HepG2 (cell line): ENCODE data around the gene BEST3. TPM values are rescaled to one million over a fixed set of nuclear protein-coding genes. Genes with fewer than 3 reads are reported as not detected.

Experiments used
- ATAC-seq: fragments of 200-7000 bp; cut with Tn5 transposase; 3 replicates; pipeline ENCODE4 v1.9.1; 2020; ENCODE audit warnings: mild to moderate bottlenecking, moderate library complexity
- BruUV-seq: library from RNA; stranded (reverse); fragments of 400-500 nt; replicated peaks from 2 replicates; lab custom pipeline; 2021; lab: Mats Ljungman, UMichigan
- CTCF ChIA-PET: fragments of 300-600 bp; formaldehyde crosslinking; extraction: SDS; loops from one replicate; lab custom pipeline; 2021; ENCODE audit warnings: low total read pairs, inconsistent platforms, low intra/inter-chr PET ratio; lab: Yijun Ruan, JAX
- POLR2A ChIA-PET: fragments of 350-600 bp; sonication (Branson Sonifier 250); formaldehyde crosslinking; loops from one replicate; lab custom pipeline; 2020; ENCODE audit warnings: antibody characterized with exemption, inconsistent platforms; lab: Yijun Ruan, JAX
- DNase-seq: peaks from one replicate; pipeline ENCODE4 v3.0.0-alpha.2; 2015; ENCODE audit warnings: low spot score
- FAIRE-seq: peaks from 3 replicates; lab custom pipeline; 2011; peaks lifted over from hg19 to GRCh38; lab: Jason Lieb, UNC
- H2AFZ ChIP-seq: one replicate; pipeline ENCODE4 v1.6.1; 2011; ENCODE audit warnings: low read length, inconsistent platforms
- H3K27ac ChIP-seq: fragments of 300-600 bp; 3 replicates; pipeline ENCODE4 v1.8.0; 2011; ENCODE audit warnings: mixed run types, mild to moderate bottlenecking, mixed read lengths, low read length, inconsistent platforms; ENCODE audit not compliant: insufficient read depth; ENCODE audit errors: extremely low read length
- H3K27me3 ChIP-seq, 2 experiments: fragments of 200-600 bp in 1 of 2; 2 replicates in 1 of 2; 3 replicates in 1 of 2; pipeline versions ENCODE4 v1.6.0 to v1.8.0; 2011; ENCODE audit warnings: low read length in 2 of 2, mild to moderate bottlenecking in 2 of 2, moderate library complexity in 2 of 2, inconsistent platforms in 1 of 2; ENCODE audit not compliant: insufficient read depth in 2 of 2, control insufficient read depth in 1 of 2
- H3K36me3 ChIP-seq, 2 experiments: fragments of 200-600 bp in 1 of 2; replicated peaks in 1 of 2; 2 replicates in 1 of 2; 3 replicates in 1 of 2; pipeline versions ENCODE4 v1.5.1 to v1.8.0; 2011; ENCODE audit warnings: low read length in 2 of 2, inconsistent platforms in 1 of 2; ENCODE audit not compliant: insufficient read depth in 2 of 2, control insufficient read depth in 1 of 2
- H3K4me1 ChIP-seq: 2 replicates; pipeline ENCODE4 v1.5.1; 2012; ENCODE audit warnings: low read length, inconsistent platforms; ENCODE audit not compliant: insufficient read depth
- H3K4me2 ChIP-seq: 2 replicates; pipeline ENCODE4 v1.6.0; 2011; ENCODE audit warnings: low read depth, low read length, inconsistent platforms
- H3K4me3 ChIP-seq, 3 experiments: fragments of 200-600 bp in 1 of 3; sonication (generic), shearing (Covaris generic) in 1 of 3; replicated peaks in 1 of 3; 2 replicates each; pipeline ENCODE4 v1.5.1; 2011 to 2016; ENCODE audit warnings: low read length in 3 of 3, inconsistent platforms in 2 of 3, low read depth in 2 of 3, mild to moderate bottlenecking in 2 of 3, control low read depth in 1 of 3, mixed read lengths in 1 of 3; ENCODE audit not compliant: insufficient read depth in 1 of 3
- H3K79me2 ChIP-seq: one replicate; pipeline ENCODE4 v1.6.1; 2011; ENCODE audit warnings: low read length, inconsistent platforms; ENCODE audit not compliant: insufficient read depth
- H3K9ac ChIP-seq: 2 replicates; pipeline ENCODE4 v1.6.0; 2011; ENCODE audit warnings: mild to moderate bottlenecking, low read depth, low read length, inconsistent platforms; ENCODE audit not compliant: insufficient read depth
- H3K9me3 ChIP-seq: 2 replicates; pipeline ENCODE4 v1.5.1; 2012; ENCODE audit warnings: mild to moderate bottlenecking, low read length
- H4K20me1 ChIP-seq: 2 replicates; pipeline ENCODE4 v1.6.0; 2011; ENCODE audit warnings: inconsistent platforms, mild to moderate bottlenecking, low read length, moderate library complexity; ENCODE audit not compliant: insufficient read depth
- CBX5 ChIP-seq: sonication (generic); formaldehyde crosslinking; IDR thresholded peaks from 2 replicates; pipeline ENCODE4 v1.4.0; 2020; ENCODE audit warnings: missing genetic modification reagents, borderline replicate concordance
- GATAD2A ChIP-seq: IDR thresholded peaks from 2 replicates; pipeline ENCODE4 v1.6.1; 2016
- NR2F6 ChIP-seq, 2 experiments: IDR thresholded peaks; 2 replicates each; pipeline ENCODE4 v1.6.1; 2016; ENCODE audit warnings: antibody characterized with exemption in 1 of 2, mild to moderate bottlenecking in 1 of 2
- TEAD3 ChIP-seq: optimal IDR thresholded peaks from 2 replicates; pipeline ENCODE3; 2016; ENCODE audit warnings: borderline replicate concordance
- ZNF121 ChIP-seq: sonication (generic); formaldehyde crosslinking; IDR thresholded peaks from 2 replicates; pipeline ENCODE4 v1.5.0; 2020; ENCODE audit warnings: mild to moderate bottlenecking, missing genetic modification reagents
- ZNF382 ChIP-seq: sonication (generic); formaldehyde crosslinking; IDR thresholded peaks from 2 replicates; pipeline ENCODE4 v1.5.0; 2020; ENCODE audit warnings: missing genetic modification reagents, mild to moderate bottlenecking, borderline replicate concordance
- ZNF790 ChIP-seq: sonication (generic); formaldehyde crosslinking; IDR thresholded peaks from 2 replicates; pipeline ENCODE4 v1.8.0; 2022; ENCODE audit warnings: missing genetic modification reagents, mild to moderate bottlenecking, borderline replicate concordance
- WGBS: methylation state at CpG from one replicate; pipeline ENCODE4 v1.1.6; 2017; ENCODE audit warnings: low lambda C conversion rate; 5-methylcytosine and 5-hydroxymethylcytosine counted together
- in situ Hi-C: cut with HindIII; loops from 2 replicates; pipeline ENCODE4 v1.10.0; 2017; ENCODE audit warnings: low pct_unique_long_range_greater_than_20kb; ENCODE audit not compliant: extremely low pct_ligation_motif_present
- intact Hi-C: fragments of 100-400 bp; cut with micrococcal nuclease; formaldehyde crosslinking; loops from one replicate; pipeline ENCODE4 v1.10.0; 2022; ENCODE audit not compliant: unreplicated experiment
- polyA plus RNA-seq, 8 experiments: library from polyadenylated mRNA; depleted of rRNA in 3 of 8; stranded (reverse) in 7 of 8; unstranded in 1 of 8; fragments of >200 nt; fragmentation: Illumina TruSeq in 4 of 8; extraction: Trizol in 4 of 8; gene quantifications; 2 replicates each; pipeline versions ENCODE4 v1.2.1 to v1.2.3, GENCODE V29; 2011 to 2016; ENCODE audit warnings: low read depth in 4 of 8, missing spikeins in 1 of 8, mixed read lengths in 1 of 8; ENCODE audit not compliant: insufficient read depth in 1 of 8
- total RNA-seq, 5 experiments: library from RNA; depleted of rRNA; stranded (reverse); fragments of >200 nt; fragmentation: Illumina TruSeq; extraction: Trizol; gene quantifications; 2 replicates each; pipeline ENCODE4 v1.2.3, GENCODE V29; 2016; ENCODE audit warnings: low read depth in 1 of 5
- TF ChIP-seq, protein P1 (sequence below): IDR thresholded peaks from 2 replicates; pipeline ENCODE4 v1.4.0; 2020; ENCODE audit warnings: mild to moderate bottlenecking, missing genetic modification reagents
- TF ChIP-seq, protein P2 (sequence below): sonication (generic); formaldehyde crosslinking; IDR thresholded peaks from 2 replicates; pipeline ENCODE4 v1.5.0; 2020; ENCODE audit warnings: mild to moderate bottlenecking, missing genetic modification reagents, moderate library complexity
- TF ChIP-seq, protein P3 (sequence below): sonication (generic); formaldehyde crosslinking; conservative IDR thresholded peaks from 2 replicates; pipeline ENCODE4 v1.5.0; 2020; ENCODE audit warnings: missing genetic modification reagents

Gene BEST3
- total and polyA plus RNA-seq, 2 of the 13 experiments (the other 11 are each of a cell fraction or from before 2014, with no cell fraction given) = not detected

DNA sequence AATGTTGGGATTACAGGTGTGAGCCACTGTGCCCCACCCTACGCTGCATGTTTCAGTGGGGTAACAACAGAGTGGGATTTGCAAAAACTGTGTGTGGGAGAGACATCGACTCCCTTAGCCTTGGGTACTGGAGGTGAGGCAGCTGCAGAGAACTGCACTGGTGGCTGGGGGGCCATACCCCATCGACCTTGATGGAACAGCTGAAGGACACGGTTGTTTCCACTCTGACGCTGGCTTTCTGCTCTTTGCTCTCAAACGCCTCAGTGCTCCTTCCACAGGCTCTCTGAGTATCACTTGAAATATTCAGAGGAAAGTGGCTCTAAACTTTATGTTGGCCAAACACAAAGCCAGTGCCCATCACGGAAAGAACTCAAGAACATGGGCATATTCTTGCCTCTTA, 57.6 kb downstream of the BEST3 start:
- peaks cover under 1% of the 10 kb centered on the region; the same call in 1 of the 2 replicates for H3K4me1 ChIP-seq
- 31% methylated on average over 7 of the region's 7 CpGs for WGBS
- intact Hi-C loops = no loop called here
- H2AFZ ChIP-seq = no peak overlapping the region
- no peaks in the 10 kb centered on the region for H3K79me2 ChIP-seq
- no TSS peak for BruUV-seq
- in situ Hi-C loops = no loop called here
- DNase-seq (no peak), FAIRE-seq (no peak), ATAC-seq (no peak)
- ChIA-PET CTCF (no interaction called here), POLR2A (no interaction called here)
- no peak overlapping the region for H3K4me3 ChIP-seq
- peaks cover 0 to 6% of the 10 kb centered on the region in 2 experiments; a peak in 1 of 5 replicates for H3K27me3 ChIP-seq
- H3K9ac ChIP-seq = no peak overlapping the region
- no peak overlapping the region for H3K27ac ChIP-seq
- H3K4me2 ChIP-seq = no peak overlapping the region
- H3K9me3 ChIP-seq = no peaks in the 10 kb centered on the region
- peak; percentile 52; the same call in 1 of the 2 replicates for TF ChIP-seq ZNF121
- TF ChIP-seq ZNF382 (CRISPR knock-in tag) = no peak
- no peaks in the 10 kb centered on the region for H4K20me1 ChIP-seq
- H3K36me3 ChIP-seq = no peaks in the 10 kb centered on the region

DNA sequence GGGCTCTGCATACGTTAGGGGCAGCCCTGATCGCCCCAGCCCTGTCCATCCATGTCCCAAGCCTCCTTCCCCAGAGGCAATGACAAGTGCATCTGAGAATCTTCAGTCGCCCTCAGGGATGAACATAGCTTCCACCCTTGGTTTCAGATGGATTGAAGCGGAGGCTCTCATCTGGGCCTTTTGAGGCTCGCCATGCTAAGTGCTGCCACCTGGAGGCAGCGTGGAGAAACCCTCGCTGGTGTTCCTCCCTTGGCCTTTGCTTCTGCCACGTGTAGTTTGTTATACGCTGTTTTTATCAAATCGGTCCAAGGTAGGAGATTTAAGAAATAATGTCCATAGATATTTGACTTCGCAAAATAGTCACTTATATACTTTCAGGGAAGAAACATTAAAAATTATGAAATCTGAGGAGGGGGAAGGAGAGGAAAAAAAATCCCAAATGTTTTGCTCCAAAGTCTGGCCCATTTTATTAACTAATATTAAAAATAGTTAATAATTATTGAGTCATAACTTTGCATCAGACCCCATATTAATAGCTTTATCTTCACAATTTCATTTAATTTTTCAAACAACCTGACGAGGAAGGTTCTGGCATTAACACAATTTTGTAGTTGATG, 59.6 kb downstream of the BEST3 start:
- Histone ChIP-seq H2AFZ (no peak overlapping the region), H3K79me2 (no peaks in the 10 kb centered on the region), H3K27ac (no peak overlapping the region), H3K4me3 (no peak overlapping the region), H3K27me3 (peaks cover 0 to 11% of the 10 kb centered on the region in 2 experiments; a peak in 1 of 5 replicates), H3K4me1 (peaks cover 7% of the 10 kb centered on the region; the same call in 1 of the 2 replicates), H3K36me3 (no peaks in the 10 kb centered on the region), H3K9me3 (no peaks in the 10 kb centered on the region), H3K9ac (no peak overlapping the region), H4K20me1 (no peaks in the 10 kb centered on the region), H3K4me2 (no peak overlapping the region)
- peak; percentile 88 for FAIRE-seq
- intact Hi-C loops = loop anchor here (1.0 to 2.0 kb wide), 2 partner anchors 282 to 349 kb away; no protein-coding TSS in a partner anchor
- WGBS = 6% methylated on average over 12 of the region's 12 CpGs
- in situ Hi-C loops = no loop called here
- peak; percentile 91 for ATAC-seq
- ChIA-PET CTCF (interaction anchor here (1.0 to 2.4 kb wide), 3 partner anchors 9 to 348 kb away, joined by 3 to 9 read pairs (median 4); no protein-coding TSS in a partner anchor), POLR2A (no interaction called here)
- BruUV-seq = no TSS peak
- peak; percentile 52 for DNase-seq
- TF ChIP-seq, protein P1, sequence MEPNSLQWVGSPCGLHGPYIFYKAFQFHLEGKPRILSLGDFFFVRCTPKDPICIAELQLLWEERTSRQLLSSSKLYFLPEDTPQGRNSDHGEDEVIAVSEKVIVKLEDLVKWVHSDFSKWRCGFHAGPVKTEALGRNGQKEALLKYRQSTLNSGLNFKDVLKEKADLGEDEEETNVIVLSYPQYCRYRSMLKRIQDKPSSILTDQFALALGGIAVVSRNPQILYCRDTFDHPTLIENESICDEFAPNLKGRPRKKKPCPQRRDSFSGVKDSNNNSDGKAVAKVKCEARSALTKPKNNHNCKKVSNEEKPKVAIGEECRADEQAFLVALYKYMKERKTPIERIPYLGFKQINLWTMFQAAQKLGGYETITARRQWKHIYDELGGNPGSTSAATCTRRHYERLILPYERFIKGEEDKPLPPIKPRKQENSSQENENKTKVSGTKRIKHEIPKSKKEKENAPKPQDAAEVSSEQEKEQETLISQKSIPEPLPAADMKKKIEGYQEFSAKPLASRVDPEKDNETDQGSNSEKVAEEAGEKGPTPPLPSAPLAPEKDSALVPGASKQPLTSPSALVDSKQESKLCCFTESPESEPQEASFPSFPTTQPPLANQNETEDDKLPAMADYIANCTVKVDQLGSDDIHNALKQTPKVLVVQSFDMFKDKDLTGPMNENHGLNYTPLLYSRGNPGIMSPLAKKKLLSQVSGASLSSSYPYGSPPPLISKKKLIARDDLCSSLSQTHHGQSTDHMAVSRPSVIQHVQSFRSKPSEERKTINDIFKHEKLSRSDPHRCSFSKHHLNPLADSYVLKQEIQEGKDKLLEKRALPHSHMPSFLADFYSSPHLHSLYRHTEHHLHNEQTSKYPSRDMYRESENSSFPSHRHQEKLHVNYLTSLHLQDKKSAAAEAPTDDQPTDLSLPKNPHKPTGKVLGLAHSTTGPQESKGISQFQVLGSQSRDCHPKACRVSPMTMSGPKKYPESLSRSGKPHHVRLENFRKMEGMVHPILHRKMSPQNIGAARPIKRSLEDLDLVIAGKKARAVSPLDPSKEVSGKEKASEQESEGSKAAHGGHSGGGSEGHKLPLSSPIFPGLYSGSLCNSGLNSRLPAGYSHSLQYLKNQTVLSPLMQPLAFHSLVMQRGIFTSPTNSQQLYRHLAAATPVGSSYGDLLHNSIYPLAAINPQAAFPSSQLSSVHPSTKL (CRISPR knock-in tag) = 0 out of 2 replicates have a peak, but pooled peaks have one; percentile 13
- TF ChIP-seq, protein P2, sequence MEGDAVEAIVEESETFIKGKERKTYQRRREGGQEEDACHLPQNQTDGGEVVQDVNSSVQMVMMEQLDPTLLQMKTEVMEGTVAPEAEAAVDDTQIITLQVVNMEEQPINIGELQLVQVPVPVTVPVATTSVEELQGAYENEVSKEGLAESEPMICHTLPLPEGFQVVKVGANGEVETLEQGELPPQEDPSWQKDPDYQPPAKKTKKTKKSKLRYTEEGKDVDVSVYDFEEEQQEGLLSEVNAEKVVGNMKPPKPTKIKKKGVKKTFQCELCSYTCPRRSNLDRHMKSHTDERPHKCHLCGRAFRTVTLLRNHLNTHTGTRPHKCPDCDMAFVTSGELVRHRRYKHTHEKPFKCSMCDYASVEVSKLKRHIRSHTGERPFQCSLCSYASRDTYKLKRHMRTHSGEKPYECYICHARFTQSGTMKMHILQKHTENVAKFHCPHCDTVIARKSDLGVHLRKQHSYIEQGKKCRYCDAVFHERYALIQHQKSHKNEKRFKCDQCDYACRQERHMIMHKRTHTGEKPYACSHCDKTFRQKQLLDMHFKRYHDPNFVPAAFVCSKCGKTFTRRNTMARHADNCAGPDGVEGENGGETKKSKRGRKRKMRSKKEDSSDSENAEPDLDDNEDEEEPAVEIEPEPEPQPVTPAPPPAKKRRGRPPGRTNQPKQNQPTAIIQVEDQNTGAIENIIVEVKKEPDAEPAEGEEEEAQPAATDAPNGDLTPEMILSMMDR = peak; percentile 89
- TF ChIP-seq, protein P3, sequence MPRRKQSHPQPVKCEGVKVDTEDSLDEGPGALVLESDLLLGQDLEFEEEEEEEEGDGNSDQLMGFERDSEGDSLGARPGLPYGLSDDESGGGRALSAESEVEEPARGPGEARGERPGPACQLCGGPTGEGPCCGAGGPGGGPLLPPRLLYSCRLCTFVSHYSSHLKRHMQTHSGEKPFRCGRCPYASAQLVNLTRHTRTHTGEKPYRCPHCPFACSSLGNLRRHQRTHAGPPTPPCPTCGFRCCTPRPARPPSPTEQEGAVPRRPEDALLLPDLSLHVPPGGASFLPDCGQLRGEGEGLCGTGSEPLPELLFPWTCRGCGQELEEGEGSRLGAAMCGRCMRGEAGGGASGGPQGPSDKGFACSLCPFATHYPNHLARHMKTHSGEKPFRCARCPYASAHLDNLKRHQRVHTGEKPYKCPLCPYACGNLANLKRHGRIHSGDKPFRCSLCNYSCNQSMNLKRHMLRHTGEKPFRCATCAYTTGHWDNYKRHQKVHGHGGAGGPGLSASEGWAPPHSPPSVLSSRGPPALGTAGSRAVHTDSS (CRISPR knock-in tag) = no peak
- TF ChIP-seq ZNF790 (CRISPR knock-in tag) (no peak), CBX5 (no peak), NR2F6 (IDR thresholded peaks at IDR 0.05) (no peak), NR2F6 (CRISPR knock-in tag; IDR thresholded peaks at IDR 0.05) (no peak), GATAD2A (CRISPR knock-in tag) (peak; percentile 44; the same call in 1 of the 2 replicates), TEAD3 (CRISPR knock-in tag) (no peak)
